Calu3 (cell line): ENCODE measurements around the gene AGR3. TPM values are rescaled to one million over a fixed set of nuclear protein-coding genes. Genes with fewer than 3 reads are reported as not detected.

Source experiments
- Bru-seq: library from RNA; stranded (reverse); fragments of 400-500 nt; gene quantifications from one replicate; lab custom pipeline; 2021; lab: Mats Ljungman, UMichigan
- BruChase-seq, 2 experiments: library from RNA; stranded (reverse); fragments of 400-500 nt; gene quantifications; one replicate each; lab custom pipeline; 2021; lab: Mats Ljungman, UMichigan
- BruUV-seq: library from RNA; stranded (reverse); fragments of 400-500 nt; replicated peaks from 2 replicates; lab custom pipeline; 2021; lab: Mats Ljungman, UMichigan
- CTCF ChIA-PET: fragments of 300-600 bp; sonication (Branson Sonifier 250); formaldehyde crosslinking; loops from one replicate; lab custom pipeline; 2022; ENCODE audit warnings: antibody characterized with exemption; lab: Charles Lee
- DNase-seq: peaks from one replicate; pipeline ENCODE4 v3.0.0; 2022
- H3K27ac Mint-ChIP-seq: one replicate; pipeline ENCODE4 v1.8.0; 2022; ENCODE audit warnings: mixed read lengths; ENCODE audit not compliant: unreplicated experiment
- H3K27me3 Mint-ChIP-seq: one replicate; pipeline ENCODE4 v1.8.0; 2022; ENCODE audit warnings: mixed read lengths; ENCODE audit not compliant: unreplicated experiment
- H3K36me3 Mint-ChIP-seq: one replicate; pipeline ENCODE4 v1.8.0; 2022; ENCODE audit warnings: mild to moderate bottlenecking, moderate library complexity, mixed read lengths; ENCODE audit not compliant: insufficient read depth, unreplicated experiment
- H3K4me1 Mint-ChIP-seq: one replicate; pipeline ENCODE4 v1.8.0; 2022; ENCODE audit warnings: mild to moderate bottlenecking, low read depth, mixed read lengths; ENCODE audit not compliant: unreplicated experiment
- H3K4me3 Mint-ChIP-seq: one replicate; pipeline ENCODE4 v1.8.0; 2022; ENCODE audit warnings: mild to moderate bottlenecking, low read depth, moderate library complexity, mixed read lengths; ENCODE audit not compliant: unreplicated experiment
- H3K9me3 Mint-ChIP-seq: one replicate; pipeline ENCODE4 v1.8.0; 2022; ENCODE audit warnings: low read depth, mixed read lengths; ENCODE audit not compliant: unreplicated experiment
- CTCF ChIP-seq: fragments of 200-600 bp; IDR thresholded peaks from one replicate; pipeline ENCODE4 v1.8.0; 2022; ENCODE audit warnings: antibody characterized with exemption; ENCODE audit not compliant: unreplicated experiment
- intact Hi-C: fragments of 100-400 bp; cut with micrococcal nuclease; formaldehyde crosslinking; loops from one replicate; pipeline ENCODE4 v1.10.0; 2022; ENCODE audit not compliant: unreplicated experiment
- long read RNA-seq: library from polyadenylated mRNA; stranded (forward); transcript quantifications from one replicate; pipeline ENCODE4 v2.0.0, GENCODE V29; 2022
- total RNA-seq: library from RNA; stranded (reverse); gene quantifications from 2 replicates; pipeline ENCODE4 v1.2.3, GENCODE V29; 2022

Gene AGR3
- total RNA-seq (8.4 and 11.0 TPM in 2 replicates), Bru-seq, nascent RNA (percentile 35 among the genes with signal in this experiment), BruChase-seq, experiment 1, labeled RNA remaining after a 6-hour chase (percentile 37 among the genes with signal in this experiment), BruChase-seq, experiment 2, labeled RNA remaining after a 2-hour chase (percentile 24 among the genes with signal in this experiment)
- long read RNA-seq, transcript AGR3-201 (8 exons, 749 nt) = major isoform, 18 of 26 reads
- long read RNA-seq, partial matches to known transcripts = 2 of 26 reads
- long read RNA-seq, other reads (novel, unspliced or antisense) = 6 of 26 reads

DNA sequence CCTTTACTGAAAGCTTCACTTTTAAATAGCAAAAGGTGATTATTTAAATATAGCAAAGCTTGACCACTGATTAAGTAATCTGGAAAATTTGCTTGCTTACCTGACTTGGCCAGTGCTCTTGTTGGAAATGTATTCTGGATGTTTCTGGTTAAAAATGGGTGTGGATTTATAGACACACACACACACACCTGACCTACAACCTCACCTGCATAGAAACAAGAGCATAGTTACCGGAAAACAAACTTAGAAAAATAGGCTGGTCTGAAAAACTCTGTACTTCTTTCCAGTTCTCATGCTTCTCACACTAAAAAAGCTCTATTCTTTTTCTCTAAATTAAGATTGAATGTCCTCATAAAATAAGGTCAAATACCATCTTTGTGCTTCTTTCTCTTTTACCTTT is at the start of gene AGR3:
Gene AGR3 (minus strand): TSS at position 140 of the 400 bp plus-strand sequence. CDS start 3,365 bp downstream, outside the sequence.
- intact Hi-C loops = loop anchor here (2.0 to 5.0 kb wide), 2 partner anchors 35 to 77 kb away; partner anchors contain the start of gene AGR2
- Mint-ChIP-seq H3K36me3 (no peaks in the 10 kb centered on the region), H3K27me3 (no peaks in the 10 kb centered on the region), H3K27ac (peak within 1 kb of the TSS; percentile 60), H3K4me3 (no peak within 1 kb of the TSS), H3K9me3 (no peaks in the 10 kb centered on the region), H3K4me1 (peaks cover 14% of the 10 kb centered on the region)
- no TSS peak for BruUV-seq
- peak; percentile 51 for DNase-seq
- no peak for TF ChIP-seq CTCF
- CTCF ChIA-PET = interaction anchor here (0.6 to 2.3 kb wide), 9 partner anchors 8 to 1406 kb away, joined by 3 to 11 read pairs (median 6); partner anchors contain the start of gene AGR2

- H3K4me1 Mint-ChIP-seq = peaks cover 68% of the 10 kb centered on the region
- H3K27ac Mint-ChIP-seq = no peak overlapping the region
- H3K36me3 Mint-ChIP-seq = peaks cover 5% of the 10 kb centered on the region
- no peak for DNase-seq
- TF ChIP-seq CTCF = no peak
- H3K27me3 Mint-ChIP-seq = no peaks in the 10 kb centered on the region
- no peak overlapping the region for H3K4me3 Mint-ChIP-seq
- CTCF ChIA-PET = interaction anchor here (1.4 kb wide), 1 partner anchor 47 kb away, joined by 3 read pairs; no protein-coding TSS in a partner anchor
- peaks cover 3% of the 10 kb centered on the region for H3K9me3 Mint-ChIP-seq
- BruUV-seq = no TSS peak
- intact Hi-C loops = no loop called here
Observed at GRCh38 chr7:16930946-16931345, 49.2 kb upstream of the AGR3 start.

GRCh38 chr7:16929146-16929762 is 47.5 kb upstream of the AGR3 start:
- CTCF ChIA-PET = interaction anchor here (0.6 to 1.4 kb wide), 3 partner anchors 49 to 312 kb away, joined by 3 to 11 read pairs (median 3); no protein-coding TSS in a partner anchor
- DNase-seq = no peak
- H3K27me3 Mint-ChIP-seq = no peaks in the 10 kb centered on the region
- no TSS peak for BruUV-seq
- H3K4me1 Mint-ChIP-seq = peaks cover 73% of the 10 kb centered on the region
- TF ChIP-seq CTCF = no peak
- H3K4me3 Mint-ChIP-seq = no peak overlapping the region
- peaks cover 3% of the 10 kb centered on the region for H3K9me3 Mint-ChIP-seq
- peak overlapping the region; percentile 48 for H3K27ac Mint-ChIP-seq
- peaks cover 5% of the 10 kb centered on the region for H3K36me3 Mint-ChIP-seq
- intact Hi-C loops = loop anchor here (5.0 kb wide), 4 partner anchors 203 to 718 kb away; no protein-coding TSS in a partner anchor

DNA sequence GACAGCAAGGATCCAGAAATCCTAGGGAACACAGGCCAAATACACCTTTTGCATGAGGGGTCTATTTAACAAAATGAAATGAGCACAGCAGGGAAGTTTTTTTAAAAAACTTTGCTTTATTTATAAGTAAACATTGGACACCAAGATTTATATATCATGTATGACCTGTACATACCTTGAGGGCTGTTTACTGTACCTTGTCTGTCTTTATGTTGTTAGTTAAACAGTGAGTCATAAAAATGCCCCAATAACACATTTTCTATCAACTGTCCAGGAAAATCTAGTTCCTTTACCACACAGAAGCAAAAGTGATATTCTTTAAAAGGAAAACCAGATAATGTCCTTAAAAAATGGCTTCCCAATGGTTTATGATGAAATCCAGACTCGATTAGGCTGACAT is 45.1 kb upstream of the AGR3 start:
- H3K36me3 Mint-ChIP-seq = peaks cover 9% of the 10 kb centered on the region
- no TSS peak for BruUV-seq
- DNase-seq = no peak
- intact Hi-C loops = loop anchor here (2.0 to 5.0 kb wide), 5 partner anchors 52 to 720 kb away; no protein-coding TSS in a partner anchor
- peak overlapping the region; percentile 48 for H3K27ac Mint-ChIP-seq
- TF ChIP-seq CTCF = no peak
- H3K9me3 Mint-ChIP-seq = peaks cover 3% of the 10 kb centered on the region
- H3K4me3 Mint-ChIP-seq = no peak overlapping the region
- H3K27me3 Mint-ChIP-seq = no peaks in the 10 kb centered on the region
- CTCF ChIA-PET = interaction anchor here (0.9 to 1.6 kb wide), 11 partner anchors 8 to 606 kb away, joined by 3 to 15 read pairs (median 4); no protein-coding TSS in a partner anchor
- H3K4me1 Mint-ChIP-seq = peaks cover 80% of the 10 kb centered on the region
